Measurements from ENCODE around the gene SHC2. TPM values are rescaled to one million over a fixed set of nuclear protein-coding genes. Genes with fewer than 3 reads are reported as not detected.

Gene SHC2
- total and polyA plus RNA-seq, 8 donors, result 16.0 to 34.5 (median 20.2) TPM

- Histone ChIP-seq H3K36me3 (no peaks in the 10 kb centered on the region), H3K4me3 (no peak overlapping the region), H3K27me3 (peaks cover 3 to 53% of the 10 kb centered on the region in 2 donors), H3K27ac (no peak overlapping the region), H3K4me1 (no peaks in the 10 kb centered on the region), H3K9me3 (no peaks in the 10 kb centered on the region)
- ATAC-seq, result no peak
- no peak for TF ChIP-seq CTCF (IDR thresholded peaks at IDR 0.05)
- intact Hi-C loops (cut with DNase I), result no loop called here
- DNase-seq, result no peak
Observed at GRCh38 chr19:369876-370275, 91.0 kb downstream of the SHC2 start.

GRCh38 chr19:369256-369655, 91.6 kb downstream of the SHC2 start:
- no peaks in the 10 kb centered on the region for H3K36me3 ChIP-seq
- ATAC-seq (no peak), DNase-seq (no peak)
- no peak for TF ChIP-seq CTCF (IDR thresholded peaks at IDR 0.05)
- no peaks in the 10 kb centered on the region for H3K9me3 ChIP-seq
- no peak overlapping the region for H3K27ac ChIP-seq
- intact Hi-C loops (cut with DNase I), result no loop called here
- peaks cover 0 to 47% of the 10 kb centered on the region in 2 donors for H3K27me3 ChIP-seq
- no peaks in the 10 kb centered on the region for H3K4me1 ChIP-seq
- no peak overlapping the region for H3K4me3 ChIP-seq

- TF ChIP-seq CTCF (IDR thresholded peaks at IDR 0.05), result no peak
- no peaks in the 10 kb centered on the region for H3K4me1 ChIP-seq
- no peaks in the 10 kb centered on the region for H3K36me3 ChIP-seq
- intact Hi-C loops (cut with DNase I), result no loop called here
- H3K27ac ChIP-seq, result no peak overlapping the region
- no peaks in the 10 kb centered on the region for H3K9me3 ChIP-seq
- DNase-seq (no peak), ATAC-seq (no peak)
- H3K27me3 ChIP-seq, result peaks cover 0 to 41% of the 10 kb centered on the region in 2 donors
- H3K4me3 ChIP-seq, result no peak overlapping the region
Observed at GRCh38 chr19:368630-369024, 92.2 kb downstream of the SHC2 start.

GRCh38 chr19:367963-368629, 92.7 kb downstream of the SHC2 start:
- Histone ChIP-seq H3K4me3 (no peak overlapping the region), H3K27me3 (peaks cover 0 to 35% of the 10 kb centered on the region in 2 donors), H3K27ac (no peak overlapping the region), H3K4me1 (no peaks in the 10 kb centered on the region), H3K36me3 (no peaks in the 10 kb centered on the region), H3K9me3 (no peaks in the 10 kb centered on the region)
- no peak for TF ChIP-seq CTCF (IDR thresholded peaks at IDR 0.05)
- ATAC-seq, result no peak
- DNase-seq, result no peak
- intact Hi-C loops (cut with DNase I), result no loop called here

- no peaks in the 10 kb centered on the region for H3K9me3 ChIP-seq
- no peak for TF ChIP-seq CTCF (IDR thresholded peaks at IDR 0.05)
- ATAC-seq (no peak), DNase-seq (no peak)
- H3K27me3 ChIP-seq, result peaks cover 0 to 30% of the 10 kb centered on the region in 2 donors
- intact Hi-C loops (cut with DNase I), result no loop called here
- H3K4me3 ChIP-seq, result no peak overlapping the region
- H3K27ac ChIP-seq, result no peak overlapping the region
- H3K4me1 ChIP-seq, result no peaks in the 10 kb centered on the region
- H3K36me3 ChIP-seq, result no peaks in the 10 kb centered on the region
Observed at GRCh38 chr19:367561-367960, 93.3 kb downstream of the SHC2 start.
